ENCODE data around the gene RBM8A.
"Not testable (repeated sequence)": the region's sequence is repeated elsewhere in the genome, so short reads cannot be mapped to it uniquely, and the experiment has no call there.

RBM8A gene

GRCh38 chr1:145936247-145936646 is 9.0 kb upstream of the RBM8A start:
- peak overlapping the region; percentile 37 for H3K9ac ChIP-seq (ENCODE audit: low read length)
- H3K9me3 ChIP-seq (ENCODE audit: control insufficient read depth, insufficient read depth, low read depth, low read length) = no peaks in the 10 kb centered on the region
- H3K4me3 ChIP-seq (ENCODE audit: low read depth, low read length) = no peak overlapping the region
- H3K4me1 ChIP-seq (ENCODE audit: control insufficient read depth, insufficient read depth, low read length) = peaks cover 22% of the 10 kb centered on the region
- H3K27me3 ChIP-seq (ENCODE audit: control insufficient read depth, insufficient read depth, low read length) = no peaks in the 10 kb centered on the region
- no peak overlapping the region for H3K27ac ChIP-seq (ENCODE audit: low read depth, low read length)
- H3K36me3 ChIP-seq (ENCODE audit: control insufficient read depth, insufficient read depth, low read length) = peaks cover 4% of the 10 kb centered on the region; the same call in 1 of the 2 replicates

- Histone ChIP-seq H3K4me3 (ENCODE audit: low read depth, low read length) (no peak overlapping the region), H3K27me3 (ENCODE audit: control insufficient read depth, insufficient read depth, low read length) (no peaks in the 10 kb centered on the region), H3K4me1 (ENCODE audit: control insufficient read depth, insufficient read depth, low read length) (peaks cover 22% of the 10 kb centered on the region), H3K9me3 (ENCODE audit: control insufficient read depth, insufficient read depth, low read depth, low read length) (no peaks in the 10 kb centered on the region), H3K27ac (ENCODE audit: low read depth, low read length) (no peak overlapping the region), H3K36me3 (ENCODE audit: control insufficient read depth, insufficient read depth, low read length) (peaks cover 4% of the 10 kb centered on the region; the same call in 1 of the 2 replicates), H3K9ac (ENCODE audit: low read length) (no peak overlapping the region)
These were observed 8.4 kb upstream of the RBM8A start for GRCh38 chr1:145935708-145936107.

GRCh38 chr1:145932522-145933009 is 5.3 kb upstream of the RBM8A start:
- Histone ChIP-seq H3K9ac (ENCODE audit: low read length) (peak overlapping the region; percentile 63), H3K4me1 (ENCODE audit: control insufficient read depth, insufficient read depth, low read length) (peaks cover 27% of the 10 kb centered on the region), H3K4me3 (ENCODE audit: low read depth, low read length) (0 out of 2 replicates have a peak overlapping the region, but pooled peaks have one; percentile 30)
- not testable (repeated sequence) for H3K27ac ChIP-seq (ENCODE audit: low read depth, low read length); H3K36me3 ChIP-seq (ENCODE audit: control insufficient read depth, insufficient read depth, low read length); H3K9me3 ChIP-seq (ENCODE audit: control insufficient read depth, insufficient read depth, low read depth, low read length); H3K27me3 ChIP-seq (ENCODE audit: control insufficient read depth, insufficient read depth, low read length)

- peak overlapping the region; percentile 96 for H3K27ac ChIP-seq (ENCODE audit: low read depth, low read length)
These were observed 796 bp upstream of the RBM8A start for GRCh38 chr1:145927916-145928643.

GRCh38 chr1:145926686-145927062 is 610 bp downstream of the RBM8A start:
- Histone ChIP-seq H3K27me3 (ENCODE audit: control insufficient read depth, insufficient read depth, low read length) (no peaks in the 10 kb centered on the region), H3K9ac (ENCODE audit: low read length) (peak overlapping the region; percentile 91), H3K27ac (ENCODE audit: low read depth, low read length) (peak overlapping the region; percentile 96; the same call in 1 of the 2 replicates), H3K4me3 (ENCODE audit: low read depth, low read length) (peak overlapping the region; percentile 89), H3K4me1 (ENCODE audit: control insufficient read depth, insufficient read depth, low read length) (0 out of 2 replicates have a peak, but pooled peaks cover 5% of the 10 kb centered on the region), H3K9me3 (ENCODE audit: control insufficient read depth, insufficient read depth, low read depth, low read length) (no peaks in the 10 kb centered on the region), H3K36me3 (ENCODE audit: control insufficient read depth, insufficient read depth, low read length) (peaks cover 32% of the 10 kb centered on the region)

More at GRCh38 chr1:145927916-145928643, 796 bp upstream of the RBM8A start:
- Histone ChIP-seq H3K9me3 (ENCODE audit: control insufficient read depth, insufficient read depth, low read depth, low read length) (no peaks in the 10 kb centered on the region), H3K36me3 (ENCODE audit: control insufficient read depth, insufficient read depth, low read length) (peaks cover 23% of the 10 kb centered on the region), H3K27me3 (ENCODE audit: control insufficient read depth, insufficient read depth, low read length) (no peaks in the 10 kb centered on the region), H3K9ac (ENCODE audit: low read length) (peak overlapping the region; percentile 91), H3K4me3 (ENCODE audit: low read depth, low read length) (peak overlapping the region; percentile 89), H3K4me1 (ENCODE audit: control insufficient read depth, insufficient read depth, low read length) (peaks cover 10% of the 10 kb centered on the region)

GRCh38 chr1:145922266-145922665 is 5.0 kb downstream of the RBM8A start:
- H3K9me3 ChIP-seq (ENCODE audit: control insufficient read depth, insufficient read depth, low read depth, low read length) = no peaks in the 10 kb centered on the region
- H3K36me3 ChIP-seq (ENCODE audit: control insufficient read depth, insufficient read depth, low read length) = peaks cover 35% of the 10 kb centered on the region
- no peak overlapping the region for H3K9ac ChIP-seq (ENCODE audit: low read length)
- H3K27me3 ChIP-seq (ENCODE audit: control insufficient read depth, insufficient read depth, low read length) = no peaks in the 10 kb centered on the region
- no peak overlapping the region for H3K4me3 ChIP-seq (ENCODE audit: low read depth, low read length)
- H3K27ac ChIP-seq (ENCODE audit: low read depth, low read length) = no peak overlapping the region
- H3K4me1 ChIP-seq (ENCODE audit: control insufficient read depth, insufficient read depth, low read length) = peaks cover 7% of the 10 kb centered on the region

- H3K4me1 ChIP-seq (ENCODE audit: control insufficient read depth, insufficient read depth, low read length); H3K27ac ChIP-seq (ENCODE audit: low read depth, low read length); H3K9ac ChIP-seq (ENCODE audit: low read length); H3K27me3 ChIP-seq (ENCODE audit: control insufficient read depth, insufficient read depth, low read length); H3K4me3 ChIP-seq (ENCODE audit: low read depth, low read length); H3K9me3 ChIP-seq (ENCODE audit: control insufficient read depth, insufficient read depth, low read depth, low read length): not testable (repeated sequence)
- H3K36me3 ChIP-seq (ENCODE audit: control insufficient read depth, insufficient read depth, low read length) = peaks cover 22% of the 10 kb centered on the region
These were observed 7.0 kb downstream of the RBM8A start for GRCh38 chr1:145920297-145920696.

GRCh38 chr1:145918992-145919939 is 8.0 kb downstream of the RBM8A start:
- Histone ChIP-seq H3K4me3 (ENCODE audit: low read depth, low read length) (peak overlapping the region; percentile 84), H3K4me1 (ENCODE audit: control insufficient read depth, insufficient read depth, low read length) (peaks cover 7% of the 10 kb centered on the region), H3K27me3 (ENCODE audit: control insufficient read depth, insufficient read depth, low read length) (no peaks in the 10 kb centered on the region), H3K9ac (ENCODE audit: low read length) (peak overlapping the region; percentile 80), H3K27ac (ENCODE audit: low read depth, low read length) (no peak overlapping the region), H3K9me3 (ENCODE audit: control insufficient read depth, insufficient read depth, low read depth, low read length) (no peaks in the 10 kb centered on the region), H3K36me3 (ENCODE audit: control insufficient read depth, insufficient read depth, low read length) (peaks cover 21% of the 10 kb centered on the region)

GRCh38 chr1:145918144-145918991 is 8.9 kb downstream of the RBM8A start, which contains the start of gene PEX11B:
Gene PEX11B, minus strand, starts transcription at chr1:145918717. Its CDS starts 29 bp downstream, at chr1:145918688.
- Histone ChIP-seq H3K27me3 (ENCODE audit: control insufficient read depth, insufficient read depth, low read length) (no peaks in the 10 kb centered on the region), H3K36me3 (ENCODE audit: control insufficient read depth, insufficient read depth, low read length) (peaks cover 14% of the 10 kb centered on the region), H3K4me3 (ENCODE audit: low read depth, low read length) (peak within 1 kb of the TSS; percentile 84), H3K27ac (ENCODE audit: low read depth, low read length) (no peak within 1 kb of the TSS), H3K9ac (ENCODE audit: low read length) (peak within 1 kb of the TSS; percentile 80), H3K9me3 (ENCODE audit: control insufficient read depth, insufficient read depth, low read depth, low read length) (no peaks in the 10 kb centered on the region), H3K4me1 (ENCODE audit: control insufficient read depth, insufficient read depth, low read length) (peaks cover 7% of the 10 kb centered on the region)

- H3K36me3 ChIP-seq (ENCODE audit: control insufficient read depth, insufficient read depth, low read length) = peaks cover 7% of the 10 kb centered on the region
- H3K27me3 ChIP-seq (ENCODE audit: control insufficient read depth, insufficient read depth, low read length) = no peaks in the 10 kb centered on the region
- H3K27ac ChIP-seq (ENCODE audit: low read depth, low read length) = no peak overlapping the region
- H3K9ac ChIP-seq (ENCODE audit: low read length) = peak overlapping the region; percentile 80
- H3K9me3 ChIP-seq (ENCODE audit: control insufficient read depth, insufficient read depth, low read depth, low read length) = no peaks in the 10 kb centered on the region
- peak overlapping the region; percentile 84 for H3K4me3 ChIP-seq (ENCODE audit: low read depth, low read length)
- peaks cover 7% of the 10 kb centered on the region for H3K4me1 ChIP-seq (ENCODE audit: control insufficient read depth, insufficient read depth, low read length)
These were observed 9.7 kb downstream of the RBM8A start for GRCh38 chr1:145917595-145917994.
